PC-3 (cell line): ENCODE results near the gene SHROOM3. TPM values are rescaled to one million over a fixed set of nuclear protein-coding genes. Genes with fewer than 3 reads are reported as not detected.

ENCODE experiments used
- ATAC-seq: fragments of 200-7000 bp; cut with Tn5 transposase; 2 replicates; pipeline ENCODE4 v1.9.1; 2020; ENCODE audit warnings: mild to moderate bottlenecking, moderate library complexity
- BruUV-seq: library from RNA; stranded (reverse); fragments of 400-500 nt; replicated peaks from 2 replicates; lab custom pipeline; 2021; lab: Mats Ljungman, UMichigan
- CTCF ChIA-PET: fragments of 300-600 bp; sonication (Branson Sonifier 250); formaldehyde crosslinking; loops from one replicate; lab custom pipeline; 2022; ENCODE audit warnings: antibody characterized with exemption; lab: Charles Lee
- POLR2A ChIA-PET: fragments of 300-600 bp; sonication (Branson Sonifier 250); formaldehyde crosslinking; loops from one replicate; lab custom pipeline; 2022; ENCODE audit warnings: antibody characterized with exemption; ENCODE audit not compliant: unreplicated experiment; lab: Charles Lee
- DNase-seq: peaks from one replicate; pipeline ENCODE4 v3.0.0-alpha.2; 2015
- H2AFZ ChIP-seq: fragments of 300-600 bp; sonication (generic); 2 replicates; pipeline ENCODE4 v1.6.0; 2016; ENCODE audit warnings: antibody characterized with exemption, low read length
- H3F3A ChIP-seq: fragments of 300-600 bp; sonication (generic); one replicate; pipeline ENCODE4 v1.6.0; 2017; ENCODE audit warnings: antibody characterized with exemption, low read length, control low read depth, mild to moderate bottlenecking; ENCODE audit not compliant: unreplicated experiment
- H3K27ac ChIP-seq: fragments of 300-600 bp; sonication (generic); 2 replicates; pipeline ENCODE4 v1.5.1; 2016; ENCODE audit warnings: mild to moderate bottlenecking, low read length
- H3K27me3 ChIP-seq: fragments of 300-600 bp; sonication (generic); 2 replicates; pipeline ENCODE4 v1.6.1; 2016; ENCODE audit warnings: low read length, mixed read lengths
- H3K36me3 ChIP-seq: fragments of 300-600 bp; sonication (generic); 2 replicates; pipeline ENCODE4 v1.6.1; 2016; ENCODE audit warnings: low read depth, mixed run types, low read length, mixed read lengths
- H3K4me1 ChIP-seq: fragments of 300-600 bp; sonication (generic); 2 replicates; pipeline ENCODE4 v1.5.1; 2016; ENCODE audit warnings: low read length; ENCODE audit not compliant: insufficient read depth
- H3K4me2 ChIP-seq: fragments of 300-600 bp; sonication (generic); 2 replicates; pipeline ENCODE4 v1.6.0; 2016; ENCODE audit warnings: low read length
- H3K4me3 ChIP-seq: fragments of 300-600 bp; sonication (generic); 2 replicates; pipeline ENCODE4 v1.5.1; 2016; ENCODE audit warnings: mild to moderate bottlenecking, low read length, mixed read lengths
- H3K79me2 ChIP-seq: fragments of 300-600 bp; sonication (generic); 2 replicates; pipeline ENCODE4 v1.6.1; 2017; ENCODE audit warnings: low read length, mixed read lengths
- H3K9ac ChIP-seq: fragments of 300-600 bp; sonication (generic); 2 replicates; pipeline ENCODE4 v1.6.0; 2016; ENCODE audit warnings: mild to moderate bottlenecking, low read length
- H3K9me2 ChIP-seq: fragments of 300-600 bp; sonication (generic); replicated peaks from 2 replicates; pipeline ENCODE4 v1.6.1; 2016; ENCODE audit warnings: mixed run types, low read length, mixed read lengths
- H3K9me3 ChIP-seq: fragments of 300-600 bp; sonication (generic); 2 replicates; pipeline ENCODE4 v1.6.1; 2016; ENCODE audit warnings: low read length, mixed read lengths
- H4K20me1 ChIP-seq: fragments of 300-600 bp; sonication (generic); 2 replicates; pipeline ENCODE4 v1.6.1; 2016; ENCODE audit warnings: low read length, mixed read lengths
- EZH2 ChIP-seq: fragments of 300-600 bp; sonication (generic); IDR thresholded peaks from one replicate; pipeline ENCODE4 v1.6.1; 2017; ENCODE audit warnings: antibody characterized with exemption, mild to moderate bottlenecking, low read length; ENCODE audit not compliant: unreplicated experiment
- EZH2phosphoT487 ChIP-seq: fragments of 300-600 bp; sonication (generic); IDR thresholded peaks from 2 replicates; pipeline ENCODE4 v1.6.1; 2018; ENCODE audit warnings: mild to moderate bottlenecking, antibody characterized with exemption, low read length, borderline replicate concordance
- intact Hi-C: fragments of 100-400 bp; cut with micrococcal nuclease; formaldehyde crosslinking; loops from 2 replicates; pipeline ENCODE4 v1.9.0; 2023
- total RNA-seq: library from RNA; depleted of rRNA; stranded (reverse); fragments of >200 nt; gene quantifications from 2 replicates; pipeline ENCODE4 v1.2.3, GENCODE V29; 2014
- TF ChIP-seq, protein P1 (sequence below): fragments of 300-600 bp; sonication (generic); conservative IDR thresholded peaks from 2 replicates; pipeline ENCODE4 v1.5.1; 2017; ENCODE audit warnings: antibody characterized with exemption, low read depth, mild to moderate bottlenecking, low read length

The SHROOM3 gene
- total RNA-seq, 1 experiment from 2014 or later = 27.8 TPM

DNA sequence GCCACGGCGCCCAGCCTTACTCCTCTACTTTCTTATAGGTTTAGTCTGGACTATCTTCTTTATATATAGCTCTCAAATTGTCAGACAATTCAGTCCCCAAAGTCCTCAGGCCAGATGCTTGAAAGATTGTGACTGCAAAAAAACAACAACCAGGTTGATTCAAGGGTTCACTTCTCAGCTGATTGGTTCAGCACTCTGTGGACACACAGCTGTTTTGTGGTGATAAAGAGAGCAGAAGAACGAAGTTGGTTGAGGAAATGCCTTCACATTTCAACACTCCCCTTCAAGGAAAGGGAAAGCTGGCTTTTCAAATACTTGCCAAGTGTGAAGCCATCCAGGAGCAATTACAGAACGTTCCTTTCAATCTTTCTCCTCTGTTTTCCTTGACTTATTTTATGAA, 166.8 kb downstream of the SHROOM3 start:
- no peak for DNase-seq
- no peaks in the 10 kb centered on the region for H4K20me1 ChIP-seq
- intact Hi-C loops = no loop called here
- no peaks in the 10 kb centered on the region for H3K36me3 ChIP-seq
- no peaks in the 10 kb centered on the region for H3K9me2 ChIP-seq
- CTCF ChIA-PET = no interaction called here
- H3K4me3 ChIP-seq = no peak overlapping the region
- no peaks in the 10 kb centered on the region for H3K9me3 ChIP-seq
- no peak overlapping the region for H2AFZ ChIP-seq
- H3K4me1 ChIP-seq = no peaks in the 10 kb centered on the region
- TF ChIP-seq EZH2phosphoT487 (no peak), EZH2 (no peak)
- TF ChIP-seq, protein P1, sequence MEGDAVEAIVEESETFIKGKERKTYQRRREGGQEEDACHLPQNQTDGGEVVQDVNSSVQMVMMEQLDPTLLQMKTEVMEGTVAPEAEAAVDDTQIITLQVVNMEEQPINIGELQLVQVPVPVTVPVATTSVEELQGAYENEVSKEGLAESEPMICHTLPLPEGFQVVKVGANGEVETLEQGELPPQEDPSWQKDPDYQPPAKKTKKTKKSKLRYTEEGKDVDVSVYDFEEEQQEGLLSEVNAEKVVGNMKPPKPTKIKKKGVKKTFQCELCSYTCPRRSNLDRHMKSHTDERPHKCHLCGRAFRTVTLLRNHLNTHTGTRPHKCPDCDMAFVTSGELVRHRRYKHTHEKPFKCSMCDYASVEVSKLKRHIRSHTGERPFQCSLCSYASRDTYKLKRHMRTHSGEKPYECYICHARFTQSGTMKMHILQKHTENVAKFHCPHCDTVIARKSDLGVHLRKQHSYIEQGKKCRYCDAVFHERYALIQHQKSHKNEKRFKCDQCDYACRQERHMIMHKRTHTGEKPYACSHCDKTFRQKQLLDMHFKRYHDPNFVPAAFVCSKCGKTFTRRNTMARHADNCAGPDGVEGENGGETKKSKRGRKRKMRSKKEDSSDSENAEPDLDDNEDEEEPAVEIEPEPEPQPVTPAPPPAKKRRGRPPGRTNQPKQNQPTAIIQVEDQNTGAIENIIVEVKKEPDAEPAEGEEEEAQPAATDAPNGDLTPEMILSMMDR = no peak
- no peak for ATAC-seq
- BruUV-seq = no TSS peak
- no peaks in the 10 kb centered on the region for H3F3A ChIP-seq
- H3K27ac ChIP-seq = no peak overlapping the region
- H3K79me2 ChIP-seq = no peaks in the 10 kb centered on the region
- POLR2A ChIA-PET = no interaction called here
- no peak overlapping the region for H3K4me2 ChIP-seq
- no peak overlapping the region for H3K9ac ChIP-seq
- H3K27me3 ChIP-seq = no peaks in the 10 kb centered on the region

GRCh38 chr4:76605099-76605563, 170.1 kb downstream of the SHROOM3 start:
- H3K9me3 ChIP-seq = no peaks in the 10 kb centered on the region
- H3K36me3 ChIP-seq = no peaks in the 10 kb centered on the region
- no peak overlapping the region for H3K4me3 ChIP-seq
- no peak overlapping the region for H3K27ac ChIP-seq
- BruUV-seq = no TSS peak
- H3K9ac ChIP-seq = no peak overlapping the region
- H4K20me1 ChIP-seq = no peaks in the 10 kb centered on the region
- TF ChIP-seq EZH2 = no peak
- DNase-seq (no peak), ATAC-seq (no peak)
- intact Hi-C loops = no loop called here
- no peaks in the 10 kb centered on the region for H3K9me2 ChIP-seq
- POLR2A ChIA-PET = no interaction called here
- no peak overlapping the region for H2AFZ ChIP-seq
- no peaks in the 10 kb centered on the region for H3F3A ChIP-seq
- no peak overlapping the region for H3K4me2 ChIP-seq
- H3K79me2 ChIP-seq = no peaks in the 10 kb centered on the region
- CTCF ChIA-PET = no interaction called here
- no peaks in the 10 kb centered on the region for H3K27me3 ChIP-seq
- no peaks in the 10 kb centered on the region for H3K4me1 ChIP-seq

DNA sequence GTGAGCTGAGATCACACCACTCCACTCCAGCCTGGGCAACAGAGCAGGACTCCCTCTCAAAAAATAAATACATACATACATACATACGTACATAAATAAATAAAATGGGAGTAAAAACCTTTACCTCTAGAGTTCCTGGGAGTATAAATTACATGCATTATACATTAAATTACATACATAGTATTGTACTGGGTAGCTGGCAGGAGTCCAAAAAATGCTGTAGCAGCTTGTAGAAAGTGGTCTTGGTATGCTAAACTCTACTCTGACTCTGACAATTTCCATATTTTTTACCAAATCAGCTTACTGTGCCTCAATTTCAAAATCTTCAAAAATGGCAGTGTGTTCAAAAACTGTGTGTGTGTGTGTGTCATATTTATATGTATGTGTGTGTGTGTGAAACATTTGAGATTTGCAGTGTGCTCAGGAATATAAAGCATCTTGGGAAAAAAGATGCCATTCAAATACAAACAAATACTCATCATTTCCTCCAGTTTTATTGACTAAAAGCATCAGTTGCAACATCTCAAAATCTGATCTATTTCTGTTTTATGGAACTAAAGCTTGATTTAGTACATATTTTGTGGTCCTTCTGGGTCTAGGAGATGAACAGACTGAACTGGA, 171.7 kb downstream of the SHROOM3 start:
- Histone ChIP-seq H4K20me1 (no peaks in the 10 kb centered on the region), H3K36me3 (no peaks in the 10 kb centered on the region), H3K9me3 (no peaks in the 10 kb centered on the region), H3K79me2 (no peaks in the 10 kb centered on the region), H3F3A (no peaks in the 10 kb centered on the region), H3K9ac (no peak overlapping the region), H3K4me2 (no peak overlapping the region), H3K9me2 (no peaks in the 10 kb centered on the region), H3K27me3 (no peaks in the 10 kb centered on the region), H3K4me1 (peaks cover 6% of the 10 kb centered on the region), H3K4me3 (no peak overlapping the region), H3K27ac (no peak overlapping the region), H2AFZ (no peak overlapping the region)
- POLR2A ChIA-PET = interaction anchor here (0.5 kb wide), 1 partner anchor 279 kb away, joined by 4 read pairs; no protein-coding TSS in a partner anchor
- no TSS peak for BruUV-seq
- intact Hi-C loops = no loop called here
- CTCF ChIA-PET = no interaction called here
- TF ChIP-seq, protein P1 = no peak
- TF ChIP-seq EZH2 = no peak
- TF ChIP-seq EZH2phosphoT487 = no peak
- DNase-seq = no peak
- ATAC-seq = no peak
